Activated naive CD4-positive, alpha-beta T cell treated with anti-CD3 and anti-CD28 coated beads, Interleukin-2, amount 10 ng/mL, durations not matched to agents 7 days and 5 days (primary cell): ENCODE data around the gene ATP2B1.

ENCODE experiments used
- CTCF ChIA-PET: fragments of 350-600 bp; sonication (Branson Sonifier 250); formaldehyde crosslinking; loops from one replicate; lab custom pipeline; 2021; ENCODE audit warnings: antibody characterized with exemption; lab: Charles Lee
- DNase-seq: peaks from one replicate; pipeline ENCODE4 v3.0.0-alpha.2; 2020
- H3K27ac Mint-ChIP-seq: one replicate; pipeline ENCODE4 v1.8.0; 2021; ENCODE audit warnings: mild to moderate bottlenecking, moderate library complexity, mixed read lengths
- H3K27me3 Mint-ChIP-seq: one replicate; pipeline ENCODE4 v1.8.0; 2021; ENCODE audit warnings: mild to moderate bottlenecking, mixed read lengths
- H3K36me3 Mint-ChIP-seq: one replicate; pipeline ENCODE4 v1.8.0; 2021; ENCODE audit warnings: mixed read lengths
- H3K4me1 Mint-ChIP-seq: one replicate; pipeline ENCODE4 v1.8.0; 2021; ENCODE audit warnings: mixed read lengths
- H3K4me3 Mint-ChIP-seq: one replicate; pipeline ENCODE4 v1.8.0; 2021; ENCODE audit warnings: mild to moderate bottlenecking, moderate library complexity, mixed read lengths
- H3K9me3 Mint-ChIP-seq: one replicate; pipeline ENCODE4 v1.8.0; 2021; ENCODE audit warnings: mixed read lengths

The ATP2B1 gene

DNA sequence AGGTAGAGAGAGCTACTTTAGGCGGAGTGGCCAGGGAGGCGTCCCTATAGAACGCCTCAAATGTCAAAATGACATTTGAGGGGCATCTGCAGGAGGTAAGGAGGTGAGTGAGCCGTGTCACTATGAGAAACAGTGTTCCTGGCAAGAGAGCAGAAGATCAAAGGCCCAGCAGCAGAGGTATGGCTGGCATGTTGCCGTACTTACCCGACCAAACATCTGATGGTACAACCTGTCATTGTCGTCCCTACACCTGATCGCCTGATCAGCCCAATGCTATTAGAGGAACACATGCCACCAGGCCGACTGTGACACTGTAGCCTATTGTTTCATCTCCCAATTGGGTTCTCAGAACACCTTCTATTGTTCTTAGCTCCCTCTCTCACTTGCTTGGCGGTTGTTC is 148.9 kb downstream of the ATP2B1 start:
- no peaks in the 10 kb centered on the region for H3K4me1 Mint-ChIP-seq
- CTCF ChIA-PET: interaction anchor here (1.4 kb wide), 1 partner anchor 16 kb away, joined by 4 read pairs; no protein-coding TSS in a partner anchor
- no peak overlapping the region for H3K27ac Mint-ChIP-seq
- H3K9me3 Mint-ChIP-seq: no peaks in the 10 kb centered on the region
- H3K4me3 Mint-ChIP-seq: no peak overlapping the region
- no peaks in the 10 kb centered on the region for H3K27me3 Mint-ChIP-seq
- no peak for DNase-seq
- no peaks in the 10 kb centered on the region for H3K36me3 Mint-ChIP-seq

DNA sequence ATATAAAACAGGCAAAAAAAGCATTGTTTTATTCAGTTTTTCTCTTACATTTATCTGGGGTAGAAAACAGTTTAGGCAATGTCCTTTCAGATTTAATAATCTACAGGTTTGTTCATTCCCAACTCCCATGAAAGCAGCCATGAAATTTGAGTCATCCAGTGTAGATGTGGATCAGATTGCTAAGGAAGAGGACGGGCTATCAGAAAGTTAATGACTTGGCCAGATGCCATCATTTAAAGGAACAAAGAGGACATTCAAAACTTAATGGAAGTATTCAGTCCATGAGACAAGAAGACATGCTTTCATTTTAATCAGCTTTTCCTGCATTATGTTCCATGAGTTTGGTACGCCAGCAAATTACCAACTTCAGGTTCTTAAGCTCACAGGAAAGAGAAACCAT is 151.7 kb downstream of the ATP2B1 start:
- Mint-ChIP-seq H3K27me3 (no peaks in the 10 kb centered on the region), H3K4me1 (no peaks in the 10 kb centered on the region), H3K36me3 (no peaks in the 10 kb centered on the region), H3K9me3 (no peaks in the 10 kb centered on the region), H3K27ac (no peak overlapping the region), H3K4me3 (no peak overlapping the region)
- no peak for DNase-seq
- CTCF ChIA-PET: no interaction called here

DNA sequence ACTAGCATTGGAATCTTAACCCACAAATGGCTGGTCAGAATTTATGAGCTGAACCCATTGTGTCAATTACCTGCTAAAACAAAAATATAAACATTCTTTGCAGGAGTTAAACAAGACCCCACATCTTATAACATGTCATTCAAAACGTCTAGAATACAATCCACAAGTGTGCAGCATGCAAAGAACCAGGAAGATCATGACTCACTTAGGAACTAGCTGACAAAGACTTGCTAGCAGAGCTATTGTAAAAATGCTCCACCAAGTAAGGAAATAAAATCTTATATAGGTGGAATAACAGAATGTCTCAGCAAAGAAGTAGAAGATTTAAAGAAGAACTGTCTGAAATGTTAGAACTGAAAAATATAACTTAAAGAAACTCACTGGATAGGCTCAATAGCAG is 156.3 kb downstream of the ATP2B1 start:
- Mint-ChIP-seq H3K27me3 (no peaks in the 10 kb centered on the region), H3K4me3 (no peak overlapping the region), H3K4me1 (no peaks in the 10 kb centered on the region), H3K9me3 (no peaks in the 10 kb centered on the region), H3K27ac (no peak overlapping the region), H3K36me3 (no peaks in the 10 kb centered on the region)
- CTCF ChIA-PET: interaction anchor here (0.6 to 0.9 kb wide), 2 partner anchors 10 to 20 kb away, joined by 3 read pairs; no protein-coding TSS in a partner anchor
- no peak for DNase-seq

DNA sequence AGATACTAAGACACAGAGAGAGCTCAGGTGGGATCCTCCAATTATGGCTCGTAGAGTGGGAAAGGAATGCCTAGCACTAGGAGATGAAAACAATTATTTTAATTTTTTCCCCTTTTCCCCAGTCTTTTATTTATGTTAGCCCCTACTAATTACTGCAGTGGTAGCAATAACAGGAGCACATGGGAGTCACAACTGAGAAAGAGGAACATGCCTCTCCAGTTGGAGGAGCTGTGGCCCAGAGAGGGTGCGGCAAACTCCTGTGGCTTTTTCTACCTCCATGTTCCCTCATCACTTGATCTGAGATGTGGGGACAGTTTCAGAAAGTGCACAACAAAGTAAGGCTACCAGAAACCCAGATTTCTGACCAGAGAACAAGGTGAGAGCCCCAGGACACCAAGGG is 156.9 kb downstream of the ATP2B1 start:
- no peaks in the 10 kb centered on the region for H3K4me1 Mint-ChIP-seq
- H3K9me3 Mint-ChIP-seq: no peaks in the 10 kb centered on the region
- CTCF ChIA-PET: interaction anchor here (0.6 to 0.9 kb wide), 2 partner anchors 9 to 21 kb away, joined by 3 read pairs; no protein-coding TSS in a partner anchor
- H3K36me3 Mint-ChIP-seq: no peaks in the 10 kb centered on the region
- no peak overlapping the region for H3K4me3 Mint-ChIP-seq
- H3K27me3 Mint-ChIP-seq: no peaks in the 10 kb centered on the region
- DNase-seq: no peak
- no peak overlapping the region for H3K27ac Mint-ChIP-seq

DNA sequence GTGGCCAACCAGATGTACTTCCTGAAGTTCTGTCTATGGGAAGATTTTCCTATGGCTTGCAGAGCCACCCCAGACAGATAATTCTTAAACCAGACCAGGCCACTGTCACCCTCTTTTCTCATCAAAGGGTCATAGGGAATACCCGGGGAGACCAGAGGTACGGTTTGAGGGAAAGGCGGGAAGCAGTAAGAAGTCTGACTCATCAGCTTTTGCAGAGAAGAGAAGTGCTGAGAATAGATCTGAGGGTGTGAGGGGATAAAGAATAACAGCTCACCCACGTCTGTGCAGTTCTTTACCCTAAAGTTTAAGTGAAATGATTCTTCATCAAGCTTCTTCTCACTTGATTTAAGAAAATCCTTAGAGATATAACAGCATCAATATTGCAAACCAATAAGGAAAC is 161.5 kb downstream of the ATP2B1 start:
- CTCF ChIA-PET: interaction anchor here (1.4 kb wide), 1 partner anchor 159 kb away, joined by 3 read pairs; no protein-coding TSS in a partner anchor
- Mint-ChIP-seq H3K4me1 (peaks cover 6% of the 10 kb centered on the region), H3K4me3 (no peak overlapping the region), H3K27me3 (no peaks in the 10 kb centered on the region), H3K9me3 (no peaks in the 10 kb centered on the region), H3K36me3 (no peaks in the 10 kb centered on the region), H3K27ac (no peak overlapping the region)
- no peak for DNase-seq

DNA sequence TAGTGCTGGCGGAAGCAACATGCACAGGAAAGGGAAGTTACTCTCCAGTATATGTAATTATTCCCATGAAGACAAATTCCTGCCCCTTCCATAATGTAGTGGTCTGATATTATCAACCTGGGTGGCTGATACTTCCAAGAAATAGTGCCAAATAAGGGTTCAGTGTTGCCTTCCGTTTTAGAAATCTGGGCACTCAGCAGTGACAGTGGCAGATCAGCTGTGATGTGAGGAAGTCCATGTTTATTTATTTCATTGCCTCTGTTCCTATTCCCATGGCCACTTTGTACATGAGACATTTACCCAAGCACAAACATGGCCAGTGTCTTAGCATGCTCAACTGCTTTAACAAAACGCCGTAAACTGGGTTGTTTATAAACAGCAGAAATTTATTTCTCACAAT is 162.5 kb downstream of the ATP2B1 start:
- Mint-ChIP-seq H3K27ac (no peak overlapping the region), H3K9me3 (no peaks in the 10 kb centered on the region), H3K4me3 (no peak overlapping the region), H3K27me3 (no peaks in the 10 kb centered on the region), H3K4me1 (peaks cover 6% of the 10 kb centered on the region), H3K36me3 (no peaks in the 10 kb centered on the region)
- DNase-seq: no peak
- CTCF ChIA-PET: no interaction called here

DNA sequence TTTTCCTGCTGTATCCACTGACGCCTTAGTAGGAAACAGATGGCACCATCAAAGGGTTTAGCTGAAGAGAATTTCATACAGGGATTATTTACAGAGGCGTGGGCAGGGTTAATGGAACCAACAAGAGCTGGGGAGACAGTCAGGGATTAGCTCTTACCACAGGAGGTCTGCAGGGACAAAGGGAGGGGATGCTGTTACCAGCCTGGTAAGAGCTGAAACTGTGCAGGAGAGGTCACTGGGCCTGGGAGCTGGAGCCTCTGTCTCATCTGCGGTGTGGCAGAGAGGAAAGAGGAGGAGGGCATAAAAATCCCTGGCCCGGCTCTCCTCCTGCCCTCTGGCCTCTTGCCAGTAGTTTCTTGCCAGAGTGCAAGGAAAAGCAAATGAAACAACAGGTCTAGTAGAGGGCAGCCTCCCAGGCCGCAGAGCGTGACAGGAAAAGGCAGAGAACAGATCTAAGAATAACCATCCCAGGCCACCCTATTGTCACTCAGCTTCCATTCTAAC is 163.9 kb downstream of the ATP2B1 start:
- no peak for DNase-seq
- Mint-ChIP-seq H3K4me3 (no peak overlapping the region), H3K27me3 (no peaks in the 10 kb centered on the region), H3K36me3 (no peaks in the 10 kb centered on the region), H3K9me3 (no peaks in the 10 kb centered on the region), H3K4me1 (peaks cover 6% of the 10 kb centered on the region), H3K27ac (no peak overlapping the region)
- CTCF ChIA-PET: interaction anchor here (0.9 to 3.5 kb wide), 9 partner anchors 14 to 619 kb away, joined by 3 to 25 read pairs (median 4); no protein-coding TSS in a partner anchor

DNA sequence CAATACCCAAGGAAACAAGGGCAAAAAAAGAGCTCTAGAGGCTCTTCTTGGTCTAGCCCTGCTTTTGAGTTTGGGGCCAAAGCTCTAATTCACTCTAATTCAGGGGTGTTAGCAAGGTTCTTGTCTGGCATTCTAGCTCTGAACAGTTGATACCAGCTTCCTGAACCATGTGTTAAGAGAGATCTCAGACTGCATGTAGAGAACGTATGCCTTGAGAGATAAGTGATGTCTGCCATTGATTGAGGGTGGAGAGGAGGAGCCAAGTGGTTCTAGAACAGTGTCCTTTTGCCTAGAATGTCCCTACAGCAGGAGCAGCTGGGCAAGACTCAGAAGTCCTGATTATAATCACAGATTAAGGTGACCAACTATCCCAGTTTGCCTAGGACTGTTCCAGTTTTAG is 164.6 kb downstream of the ATP2B1 start:
- no peak overlapping the region for H3K27ac Mint-ChIP-seq
- CTCF ChIA-PET: interaction anchor here (0.5 to 3.5 kb wide), 19 partner anchors 15 to 1402 kb away, joined by 3 to 25 read pairs (median 4); no protein-coding TSS in a partner anchor
- no peaks in the 10 kb centered on the region for H3K27me3 Mint-ChIP-seq
- peaks cover 6% of the 10 kb centered on the region for H3K4me1 Mint-ChIP-seq
- DNase-seq: no peak
- H3K9me3 Mint-ChIP-seq: no peaks in the 10 kb centered on the region
- no peak overlapping the region for H3K4me3 Mint-ChIP-seq
- no peaks in the 10 kb centered on the region for H3K36me3 Mint-ChIP-seq

DNA sequence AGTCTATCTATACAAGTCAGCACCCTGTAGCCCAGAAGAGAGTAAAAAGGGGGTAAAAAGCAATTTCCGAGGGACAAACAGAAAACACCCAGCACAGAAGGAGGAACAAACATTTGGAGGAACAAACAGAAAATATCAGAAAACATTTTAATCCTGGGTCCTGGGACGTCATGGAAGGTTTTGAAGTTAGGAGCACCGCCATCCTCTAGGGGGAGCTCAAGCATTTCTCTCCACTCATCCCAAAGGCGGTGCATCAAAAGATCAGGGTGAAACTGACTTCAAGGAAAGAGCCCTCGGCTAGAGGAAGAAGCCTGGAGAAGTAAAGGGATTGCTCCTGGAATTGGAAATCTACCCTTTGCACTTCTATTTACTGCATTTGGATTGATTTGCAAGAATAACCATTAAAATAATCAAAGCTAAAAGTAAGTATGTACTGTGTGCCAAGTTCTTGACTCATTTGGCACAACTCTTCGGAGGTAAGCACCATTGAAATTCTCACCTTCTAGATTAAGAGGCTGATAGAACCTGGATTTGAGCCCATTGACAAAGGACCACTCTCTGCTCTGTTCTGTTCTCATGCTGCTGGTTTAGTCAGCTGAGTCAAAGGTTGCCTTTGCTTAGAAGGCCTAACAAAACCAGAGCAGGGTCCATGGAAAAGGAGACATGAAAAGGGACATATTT is 165.6 kb downstream of the ATP2B1 start:
- no peaks in the 10 kb centered on the region for H3K27me3 Mint-ChIP-seq
- CTCF ChIA-PET: interaction anchor here (0.5 to 3.5 kb wide), 16 partner anchors 9 to 1403 kb away, joined by 3 to 25 read pairs (median 3); no protein-coding TSS in a partner anchor
- no peaks in the 10 kb centered on the region for H3K36me3 Mint-ChIP-seq
- DNase-seq: peak; percentile 75
- no peak overlapping the region for H3K4me3 Mint-ChIP-seq
- H3K4me1 Mint-ChIP-seq: peaks cover 6% of the 10 kb centered on the region
- no peaks in the 10 kb centered on the region for H3K9me3 Mint-ChIP-seq
- H3K27ac Mint-ChIP-seq: no peak overlapping the region

DNA sequence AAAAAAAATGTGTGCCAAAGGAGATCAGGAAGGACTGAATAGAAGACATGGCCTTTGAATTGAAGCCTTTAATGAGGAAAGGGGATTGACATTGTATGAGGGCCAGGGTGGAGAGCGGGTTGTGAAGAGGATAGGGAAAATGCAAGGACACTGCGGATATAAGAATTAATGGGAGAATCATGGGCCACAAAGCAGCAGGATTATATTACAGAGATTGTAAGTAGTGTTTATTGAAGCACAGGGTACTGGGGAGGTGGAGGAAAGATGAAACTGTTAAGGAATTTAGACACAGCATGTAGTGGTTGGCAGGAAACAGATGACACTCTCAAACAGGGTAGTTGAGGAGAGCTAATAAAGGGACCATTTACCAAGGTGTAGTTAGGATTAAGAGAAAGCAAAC is 166.4 kb downstream of the ATP2B1 start:
- no peak for DNase-seq
- Mint-ChIP-seq H3K4me3 (no peak overlapping the region), H3K36me3 (no peaks in the 10 kb centered on the region), H3K4me1 (peaks cover 6% of the 10 kb centered on the region), H3K9me3 (no peaks in the 10 kb centered on the region), H3K27ac (no peak overlapping the region), H3K27me3 (no peaks in the 10 kb centered on the region)
- CTCF ChIA-PET: interaction anchor here (0.7 to 3.5 kb wide), 3 partner anchors 10 to 562 kb away, joined by 3 to 25 read pairs (median 3); no protein-coding TSS in a partner anchor

DNA sequence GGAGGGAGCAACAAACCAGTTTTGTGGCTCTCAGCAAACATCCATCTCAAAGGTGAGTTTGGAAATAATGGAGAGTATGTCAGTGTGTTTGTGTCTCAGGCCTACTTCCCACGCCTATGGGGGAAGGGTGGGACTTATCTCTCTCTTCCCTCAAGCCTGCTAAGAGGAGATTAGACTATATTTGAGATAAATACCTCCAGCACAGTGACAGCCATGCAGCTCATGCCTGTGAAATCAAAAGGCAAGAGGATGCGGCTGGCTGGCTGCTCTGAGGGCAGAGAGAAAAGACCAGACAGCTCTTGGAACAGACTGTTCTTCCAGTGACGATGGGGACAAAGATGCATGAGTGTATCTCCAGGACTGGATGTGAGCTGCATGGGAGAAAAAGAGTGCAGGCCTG is 168.1 kb downstream of the ATP2B1 start:
- CTCF ChIA-PET: interaction anchor here (1.2 kb wide), 1 partner anchor 523 kb away, joined by 3 read pairs; no protein-coding TSS in a partner anchor
- H3K36me3 Mint-ChIP-seq: no peaks in the 10 kb centered on the region
- H3K27me3 Mint-ChIP-seq: no peaks in the 10 kb centered on the region
- H3K9me3 Mint-ChIP-seq: no peaks in the 10 kb centered on the region
- H3K4me1 Mint-ChIP-seq: peaks cover 6% of the 10 kb centered on the region
- H3K4me3 Mint-ChIP-seq: no peak overlapping the region
- no peak overlapping the region for H3K27ac Mint-ChIP-seq
- no peak for DNase-seq

DNA sequence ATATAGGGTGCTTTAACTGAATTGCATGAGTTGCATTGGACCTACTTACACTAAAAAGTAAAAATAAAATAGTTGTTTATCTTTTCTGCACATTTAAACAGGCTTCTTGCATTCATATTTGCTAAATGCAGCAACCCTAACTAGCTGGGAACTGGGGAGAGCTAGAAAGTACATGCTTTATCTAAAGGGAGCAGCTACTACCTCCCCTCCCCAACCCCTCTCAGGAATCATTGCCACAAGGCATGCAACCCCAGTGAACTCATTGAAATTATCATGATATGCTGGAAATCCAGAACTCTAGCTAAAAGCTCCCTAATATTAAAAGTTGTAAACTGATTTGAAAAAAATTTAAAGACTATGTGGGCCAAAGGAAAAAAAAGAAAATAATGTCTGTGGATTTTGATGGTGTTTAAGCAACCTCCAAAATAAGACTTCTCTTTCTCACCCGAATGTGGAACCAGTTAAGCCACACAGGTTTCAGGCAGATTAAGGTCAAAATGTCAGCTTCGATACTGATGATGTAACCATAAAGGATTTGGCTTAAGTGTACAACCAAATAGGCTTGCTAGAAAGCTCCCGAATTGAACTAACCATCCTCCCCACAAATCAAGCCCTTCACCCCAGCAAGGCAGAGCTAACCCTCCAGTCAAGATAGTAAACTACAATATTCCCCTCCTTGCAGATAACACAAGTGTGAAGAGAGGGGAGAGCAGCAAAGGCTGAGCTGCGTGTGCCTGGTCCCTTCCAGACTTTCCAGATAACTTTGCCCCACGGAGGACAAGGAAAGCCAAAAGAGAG is 169.0 kb downstream of the ATP2B1 start:
- CTCF ChIA-PET: interaction anchor here (0.6 to 0.7 kb wide), 3 partner anchors 15 to 1306 kb away, joined by 3 read pairs; no protein-coding TSS in a partner anchor
- Mint-ChIP-seq H3K27me3 (no peaks in the 10 kb centered on the region), H3K36me3 (no peaks in the 10 kb centered on the region), H3K4me1 (peaks cover 6% of the 10 kb centered on the region), H3K9me3 (no peaks in the 10 kb centered on the region), H3K27ac (no peak overlapping the region), H3K4me3 (no peak overlapping the region)
- no peak for DNase-seq

DNA sequence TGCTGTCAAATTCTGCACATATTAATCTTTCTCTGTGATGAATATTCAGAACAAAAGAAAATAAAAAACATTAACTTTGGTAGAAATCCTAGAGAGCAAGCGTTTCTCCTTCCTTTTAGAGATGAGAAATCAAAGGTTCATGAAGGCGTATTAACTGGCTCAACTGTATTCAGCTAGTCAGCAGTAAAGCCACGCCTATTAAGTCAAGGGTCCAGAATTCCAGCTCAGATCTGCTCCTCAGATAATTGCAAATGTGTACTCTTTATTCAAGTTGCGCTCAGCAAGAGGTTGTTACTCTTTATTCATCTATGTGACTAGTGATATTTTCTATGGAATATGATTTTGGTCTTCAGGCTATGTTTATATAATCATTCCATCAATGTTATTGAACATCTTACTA is 169.7 kb downstream of the ATP2B1 start:
- H3K9me3 Mint-ChIP-seq: no peaks in the 10 kb centered on the region
- no peak overlapping the region for H3K27ac Mint-ChIP-seq
- H3K27me3 Mint-ChIP-seq: no peaks in the 10 kb centered on the region
- no peak for DNase-seq
- CTCF ChIA-PET: interaction anchor here (0.6 to 1.1 kb wide), 3 partner anchors 38 to 1307 kb away, joined by 3 read pairs; no protein-coding TSS in a partner anchor
- no peaks in the 10 kb centered on the region for H3K36me3 Mint-ChIP-seq
- H3K4me1 Mint-ChIP-seq: peaks cover 6% of the 10 kb centered on the region
- no peak overlapping the region for H3K4me3 Mint-ChIP-seq
